Ishikawa (cell line): Measurements from ENCODE around the gene PLA2G7.

Experiments
- CREB1 ChIP-seq: IDR thresholded peaks from 2 replicates; pipeline ENCODE4 v1.6.1; 2012; ENCODE audit warnings: low read depth
- EP300 ChIP-seq: IDR thresholded peaks from 2 replicates; pipeline ENCODE4 v1.6.1; 2012; ENCODE audit warnings: borderline replicate concordance
- MAX ChIP-seq: IDR thresholded peaks from 2 replicates; pipeline ENCODE4 v1.6.1; 2012
- ZBTB7A ChIP-seq: IDR thresholded peaks from 2 replicates; pipeline ENCODE4 v1.6.1; 2012; ENCODE audit warnings: low read depth

- TF ChIP-seq EP300, result no peak
- TF ChIP-seq CREB1, result no peak
- no peak for TF ChIP-seq ZBTB7A
- TF ChIP-seq MAX, result no peak
Observed at GRCh38 chr6:46699970-46700369, 35.2 kb downstream of the PLA2G7 start.
